Endothelial cell of umbilical vein (primary cell): Measurements from ENCODE around the gene EIF3K.

Experiments
- CTCF ChIP-seq, 2 donors: IDR thresholded peaks; 1 replicate in 1 of 2; 2 replicates in 1 of 2; pipeline ENCODE4 v1.5.1; 2011; ENCODE audit warnings: low read length in 2 of 2, mild to moderate bottlenecking in 2 of 2, moderate library complexity in 2 of 2, control low read depth in 1 of 2, inconsistent platforms in 1 of 2, low read depth in 1 of 2; ENCODE audit not compliant: insufficient read depth in 1 of 2; ENCODE audit errors: extremely low read depth in 1 of 2
- EZH2 ChIP-seq: IDR thresholded peaks from 2 replicates; pipeline ENCODE4 v1.6.1; 2012; ENCODE audit warnings: borderline replicate concordance, low read depth, mild to moderate bottlenecking, moderate library complexity, low read length, inconsistent platforms; ENCODE audit not compliant: severe bottlenecking
- MAX ChIP-seq: IDR thresholded peaks from 2 replicates; pipeline ENCODE4 v1.6.1; 2011; ENCODE audit not compliant: insufficient read depth, insufficient read length
- POLR2AphosphoS5 ChIP-seq: IDR thresholded peaks from 2 replicates; pipeline ENCODE4 v1.6.1; 2012; ENCODE audit warnings: low read depth, mild to moderate bottlenecking, control low read depth, low read length, moderate library complexity; ENCODE audit not compliant: insufficient read depth

GRCh38 chr19:38638461-38638860 is 19.5 kb downstream of the EIF3K start:
- TF ChIP-seq CTCF (IDR thresholded peaks at IDR 0.05; ENCODE audit: extremely low read depth in 1 of 2, insufficient read depth in 1 of 2, low read depth in 1 of 2, low read length in 2 of 2) = no peak
- no peak for TF ChIP-seq MAX
- TF ChIP-seq EZH2 = no peak
- no peak for TF ChIP-seq POLR2AphosphoS5
